ENCODE data around the gene MRPL20. TPM values are rescaled to one million over a fixed set of nuclear protein-coding genes. Genes with fewer than 3 reads are reported as not detected.
"Not testable (repeated sequence)": the region's sequence is repeated elsewhere in the genome, so short reads cannot be mapped to it uniquely, and the experiment has no call there.

Gene MRPL20
- total RNA-seq, 1 experiment from 2014 or later, result 90.8 TPM

GRCh38 chr1:1385931-1386330 is 21.2 kb downstream of the MRPL20 start:
- no peaks in the 10 kb centered on the region for H3K9me3 ChIP-seq (ENCODE audit: insufficient read depth, low read depth)
- ChIA-PET CTCF (no interaction called here), POLR2A (ENCODE audit: unreplicated experiment) (no interaction called here)
- H3K4me3 ChIP-seq, result no peak overlapping the region
- H3K79me2 ChIP-seq (ENCODE audit: low read depth), result peaks cover 15% of the 10 kb centered on the region; the same call in 1 of the 2 replicates
- H3K4me1 ChIP-seq (replicated peaks; ENCODE audit: insufficient read depth), result no peaks in the 10 kb centered on the region
- H2AFZ ChIP-seq, result no peak overlapping the region
- BruUV-seq (replicated peaks), result no TSS peak
- TF ChIP-seq EZH2 (IDR thresholded peaks at IDR 0.05; ENCODE audit: low read depth), result no peak
- no peak for TF ChIP-seq CTCF (conservative IDR thresholded peaks at IDR 0.05)
- peaks cover 24% of the 10 kb centered on the region; the same call in 1 of the 2 replicates for H3K36me3 ChIP-seq (ENCODE audit: low read depth)
- H3K27me3 ChIP-seq (ENCODE audit: insufficient read depth, low read depth), result no peaks in the 10 kb centered on the region
- no peaks in the 10 kb centered on the region for H4K20me1 ChIP-seq (ENCODE audit: insufficient read depth)
- peaks cover 5% of the 10 kb centered on the region; the same call in 1 of the 2 replicates for H3F3A ChIP-seq (ENCODE audit: insufficient read depth, low read depth)
- no peak overlapping the region for H3K27ac ChIP-seq
- intact Hi-C loops (cut with micrococcal nuclease; ENCODE audit: unreplicated experiment), result no loop called here
- no peak overlapping the region for H3K4me2 ChIP-seq
- no peaks in the 10 kb centered on the region for H3K9me2 ChIP-seq (ENCODE audit: insufficient read depth)
- DNase-seq, result no peak

- intact Hi-C loops (cut with micrococcal nuclease; ENCODE audit: unreplicated experiment); DNase-seq; H3K27ac ChIP-seq; H3K4me3 ChIP-seq; CTCF ChIA-PET; H3K4me2 ChIP-seq; BruUV-seq (replicated peaks); H3F3A ChIP-seq (ENCODE audit: insufficient read depth, low read depth); H4K20me1 ChIP-seq (ENCODE audit: insufficient read depth); POLR2A ChIA-PET (ENCODE audit: unreplicated experiment); H3K27me3 ChIP-seq (ENCODE audit: insufficient read depth, low read depth); H3K4me1 ChIP-seq (replicated peaks; ENCODE audit: insufficient read depth); H3K9me2 ChIP-seq (ENCODE audit: insufficient read depth); H2AFZ ChIP-seq; H3K9me3 ChIP-seq (ENCODE audit: insufficient read depth, low read depth): not testable (repeated sequence)
- H3K79me2 ChIP-seq (ENCODE audit: low read depth), result peaks cover 13% of the 10 kb centered on the region; the same call in 1 of the 2 replicates
- peaks cover 18% of the 10 kb centered on the region; the same call in 1 of the 2 replicates for H3K36me3 ChIP-seq (ENCODE audit: low read depth)
Observed at GRCh38 chr1:1385339-1385738, 21.8 kb downstream of the MRPL20 start.

DNA sequence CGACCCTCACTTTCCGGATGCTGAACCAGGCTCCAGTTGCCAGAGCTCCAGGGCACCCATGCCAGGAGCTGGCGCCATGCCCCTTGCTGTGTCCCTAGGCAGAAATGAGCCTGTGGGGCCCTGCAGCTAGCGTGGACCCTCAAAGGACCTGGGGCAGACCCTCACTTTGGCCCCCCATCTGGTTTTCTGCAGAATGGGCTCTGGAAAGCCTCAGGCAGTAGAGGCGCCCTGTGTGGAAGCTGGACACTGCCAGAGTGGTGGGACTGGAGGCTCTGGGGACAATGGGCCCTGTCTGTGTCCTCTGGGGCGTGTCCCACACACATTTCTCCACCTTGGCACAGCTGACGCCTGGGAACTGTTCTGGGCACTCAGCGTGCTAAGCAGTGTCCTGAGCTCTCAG is 25.8 kb downstream of the MRPL20 start:
- Histone ChIP-seq H3K4me1 (replicated peaks; ENCODE audit: insufficient read depth) (0 out of 2 replicates have a peak, but pooled peaks cover under 1% of the 10 kb centered on the region), H2AFZ (no peak overlapping the region), H3K9me3 (ENCODE audit: insufficient read depth, low read depth) (no peaks in the 10 kb centered on the region), H3K27me3 (ENCODE audit: insufficient read depth, low read depth) (no peaks in the 10 kb centered on the region), H3F3A (ENCODE audit: insufficient read depth, low read depth) (peaks cover 20% of the 10 kb centered on the region; the same call in 1 of the 2 replicates), H4K20me1 (ENCODE audit: insufficient read depth) (no peaks in the 10 kb centered on the region), H3K27ac (no peak overlapping the region), H3K4me3 (no peak overlapping the region), H3K79me2 (ENCODE audit: low read depth) (peaks cover 10% of the 10 kb centered on the region; the same call in 1 of the 2 replicates), H3K4me2 (no peak overlapping the region), H3K36me3 (ENCODE audit: low read depth) (no peaks in the 10 kb centered on the region), H3K9me2 (ENCODE audit: insufficient read depth) (no peaks in the 10 kb centered on the region)
- no peak for TF ChIP-seq EZH2 (IDR thresholded peaks at IDR 0.05; ENCODE audit: low read depth)
- no peak for TF ChIP-seq CTCF (conservative IDR thresholded peaks at IDR 0.05)
- intact Hi-C loops (cut with micrococcal nuclease; ENCODE audit: unreplicated experiment), result no loop called here
- CTCF ChIA-PET, result no interaction called here
- BruUV-seq (replicated peaks), result no TSS peak
- DNase-seq, result no peak
- POLR2A ChIA-PET (ENCODE audit: unreplicated experiment), result no interaction called here

- Histone ChIP-seq H3K4me1 (replicated peaks; ENCODE audit: insufficient read depth) (peaks cover 4% of the 10 kb centered on the region; the same call in 1 of the 2 replicates), H3K9me2 (ENCODE audit: insufficient read depth) (no peaks in the 10 kb centered on the region), H3K27ac (no peak overlapping the region), H3K27me3 (ENCODE audit: insufficient read depth, low read depth) (no peaks in the 10 kb centered on the region), H3K4me3 (no peak overlapping the region), H3K79me2 (ENCODE audit: low read depth) (peaks cover 13% of the 10 kb centered on the region), H3K9me3 (ENCODE audit: insufficient read depth, low read depth) (no peaks in the 10 kb centered on the region), H2AFZ (no peak overlapping the region), H3K36me3 (ENCODE audit: low read depth) (no peaks in the 10 kb centered on the region), H3K4me2 (no peak overlapping the region), H4K20me1 (ENCODE audit: insufficient read depth) (no peaks in the 10 kb centered on the region), H3F3A (ENCODE audit: insufficient read depth, low read depth) (peaks cover 24% of the 10 kb centered on the region; the same call in 1 of the 2 replicates)
- no peak for DNase-seq
- ChIA-PET POLR2A (ENCODE audit: unreplicated experiment) (no interaction called here), CTCF (no interaction called here)
- BruUV-seq (replicated peaks), result no TSS peak
- intact Hi-C loops (cut with micrococcal nuclease; ENCODE audit: unreplicated experiment), result no loop called here
- no peak for TF ChIP-seq CTCF (conservative IDR thresholded peaks at IDR 0.05)
- no peak for TF ChIP-seq EZH2 (IDR thresholded peaks at IDR 0.05; ENCODE audit: low read depth)
Observed at GRCh38 chr1:1380860-1381259, 26.2 kb downstream of the MRPL20 start.

All from PC-9 (cell line).